ENCODE data around the gene TBCA.
A peak's percentile ranks its signal among the peaks of the same experiment; 100 is the strongest.
"Not testable (repeated sequence)": the region's sequence is repeated elsewhere in the genome, so short reads cannot be mapped to it uniquely, and the experiment has no call there.

The TBCA gene

GRCh38 chr5:77709340-77709739, 66.8 kb downstream of the TBCA start:
- DNase-seq (ENCODE audit: low spot score) = no peak

- no peak for DNase-seq (ENCODE audit: low spot score)
Observed at GRCh38 chr5:77707791-77708190, 68.3 kb downstream of the TBCA start.

GRCh38 chr5:77699569-77699968, 76.6 kb downstream of the TBCA start:
- DNase-seq (ENCODE audit: low spot score) = not testable (repeated sequence)

- DNase-seq (ENCODE audit: low spot score) = no peak
Observed at GRCh38 chr5:77698920-77699319, 77.2 kb downstream of the TBCA start.

- no peak for DNase-seq (ENCODE audit: low spot score)
Observed at GRCh38 chr5:77697692-77698091, 78.4 kb downstream of the TBCA start.

- DNase-seq (ENCODE audit: low spot score) = no peak
Observed at GRCh38 chr5:77696120-77696519, 80.0 kb downstream of the TBCA start.

- DNase-seq (ENCODE audit: low spot score) = no peak
Observed at GRCh38 chr5:77693913-77694312, 82.2 kb downstream of the TBCA start.

- no peak for DNase-seq (ENCODE audit: low spot score)
Observed at GRCh38 chr5:77683171-77683732, 92.9 kb downstream of the TBCA start.

GRCh38 chr5:77670526-77670925, 105.6 kb downstream of the TBCA start:
- no peak for DNase-seq (ENCODE audit: low spot score)

GRCh38 chr5:77669677-77670076, 106.5 kb downstream of the TBCA start:
- DNase-seq (ENCODE audit: low spot score) = no peak

- DNase-seq (ENCODE audit: low spot score) = peak; percentile 41
Observed at GRCh38 chr5:77663090-77663863, 112.9 kb downstream of the TBCA start.

- no peak for DNase-seq (ENCODE audit: low spot score)
Observed at GRCh38 chr5:77662635-77663034, 113.5 kb downstream of the TBCA start.

- DNase-seq (ENCODE audit: low spot score) = no peak
Observed at GRCh38 chr5:77658662-77659061, 117.5 kb downstream of the TBCA start.

GRCh38 chr5:77651343-77651742, 124.8 kb downstream of the TBCA start:
- DNase-seq (ENCODE audit: low spot score) = no peak

GRCh38 chr5:77650686-77651085, 125.5 kb downstream of the TBCA start:
- DNase-seq (ENCODE audit: low spot score) = no peak

GRCh38 chr5:77649776-77650175, 126.4 kb downstream of the TBCA start:
- DNase-seq (ENCODE audit: low spot score) = no peak

- DNase-seq (ENCODE audit: low spot score) = no peak
Observed at GRCh38 chr5:77645995-77646639, 130.0 kb downstream of the TBCA start.

GRCh38 chr5:77645158-77645994, 130.8 kb downstream of the TBCA start:
- peak; percentile 85 for DNase-seq (ENCODE audit: low spot score)

- no peak for DNase-seq (ENCODE audit: low spot score)
Observed at GRCh38 chr5:77644371-77645157, 131.6 kb downstream of the TBCA start.

GRCh38 chr5:77643654-77644370, 132.3 kb downstream of the TBCA start:
- no peak for DNase-seq (ENCODE audit: low spot score)
